GM18858 (cell line): Measurements from ENCODE around the gene KLRC4.
"Not testable (repeated sequence)": the region's sequence is repeated elsewhere in the genome, so short reads cannot be mapped to it uniquely, and the experiment has no call there.

Source experiments
- ATAC-seq: cut with Tn5 transposase; IDR thresholded peaks from one replicate; pipeline ENCODE4 v1.9.1; 2021; ENCODE audit not compliant: unreplicated experiment

KLRC4 gene

GRCh38 chr12:10398168-10398567 is 11.4 kb downstream of the KLRC4 start:
- ATAC-seq = no peak

- no peak for ATAC-seq
These were observed 12.3 kb downstream of the KLRC4 start for GRCh38 chr12:10397296-10397695.

- not testable (repeated sequence) for ATAC-seq
These were observed 13.4 kb downstream of the KLRC4 start for GRCh38 chr12:10396176-10396575.

- peak; percentile 76 for ATAC-seq
These were observed 14.1 kb downstream of the KLRC4 start for GRCh38 chr12:10395390-10395998.

GRCh38 chr12:10394531-10395152 is 14.9 kb downstream of the KLRC4 start:
- not testable (repeated sequence) for ATAC-seq

- ATAC-seq = no peak
These were observed 16.3 kb downstream of the KLRC4 start for GRCh38 chr12:10393291-10393690.

- peak; percentile 43 for ATAC-seq
These were observed 17.1 kb downstream of the KLRC4 start for GRCh38 chr12:10392394-10392930.

- ATAC-seq = not testable (repeated sequence)
These were observed 18.6 kb downstream of the KLRC4 start for GRCh38 chr12:10390991-10391390.

- ATAC-seq = no peak
These were observed 19.7 kb downstream of the KLRC4 start, which contains the start of gene KLRK1 for GRCh38 chr12:10389904-10390303. KLRK1 (minus strand) TSS chr12:10390041; CDS start chr12:10388810, 1,231 bp downstream.

- no peak for ATAC-seq
These were observed 20.7 kb downstream of the KLRC4 start for GRCh38 chr12:10388624-10389413.

GRCh38 chr12:10387498-10387897 is 22.1 kb downstream of the KLRC4 start:
- ATAC-seq = not testable (repeated sequence)

- ATAC-seq = no peak
These were observed 22.7 kb downstream of the KLRC4 start for GRCh38 chr12:10386857-10387256.

GRCh38 chr12:10385166-10385613 is 24.4 kb downstream of the KLRC4 start:
- no peak for ATAC-seq

- no peak for ATAC-seq
These were observed 25.4 kb downstream of the KLRC4 start for GRCh38 chr12:10384191-10384590.

GRCh38 chr12:10381928-10382628 is 27.5 kb downstream of the KLRC4 start:
- ATAC-seq = no peak

GRCh38 chr12:10378737-10379136 is 30.8 kb downstream of the KLRC4 start:
- not testable (repeated sequence) for ATAC-seq

GRCh38 chr12:10374624-10375018 is 34.9 kb downstream of the KLRC4 start:
- no peak for ATAC-seq

GRCh38 chr12:10372559-10372958 is 37.0 kb downstream of the KLRC4 start:
- no peak for ATAC-seq

GRCh38 chr12:10371893-10372535 is 37.5 kb downstream of the KLRC4 start:
- not testable (repeated sequence) for ATAC-seq
